Fibroblast of skin of back (primary cell): ENCODE results near the gene HLCS.
A peak's percentile ranks its signal among the peaks of the same experiment; 100 is the strongest.

Experiments
- DNase-seq: peaks from one replicate; pipeline ENCODE4 v3.0.0-alpha.2; 2013

HLCS gene

GRCh38 chr21:36881228-36881627, 85.2 kb downstream of the HLCS start:
- DNase-seq: peak; percentile 92

DNA sequence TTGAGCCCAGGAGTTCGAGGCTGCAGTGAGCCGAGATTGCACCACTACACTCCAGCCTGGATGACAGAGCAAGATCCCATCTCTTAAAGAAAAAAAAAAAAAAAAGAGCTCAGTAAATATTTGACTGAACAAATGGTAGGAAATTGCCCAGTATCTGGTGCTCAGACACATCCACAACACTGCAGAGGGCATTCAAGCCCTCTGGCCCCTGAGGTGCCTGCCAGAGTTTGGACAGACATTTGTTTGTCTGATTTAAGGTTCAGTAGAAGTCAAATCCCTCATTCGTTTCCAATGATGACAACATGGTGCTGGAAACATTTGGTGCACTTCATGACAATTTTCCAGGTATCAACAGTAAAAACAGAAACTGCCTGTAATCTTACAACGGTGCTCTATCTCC, 86.6 kb downstream of the HLCS start:
- no peak for DNase-seq

GRCh38 chr21:36877741-36878140, 88.7 kb downstream of the HLCS start:
- DNase-seq: no peak

- no peak for DNase-seq
Measured at GRCh38 chr21:36874665-36875064, 91.8 kb downstream of the HLCS start.

GRCh38 chr21:36873513-36873912, 93.0 kb downstream of the HLCS start:
- DNase-seq: peak; percentile 51

GRCh38 chr21:36867291-36867905, 99.1 kb downstream of the HLCS start:
- no peak for DNase-seq

- DNase-seq: no peak
Measured at GRCh38 chr21:36866419-36866818, 100.0 kb downstream of the HLCS start.

GRCh38 chr21:36864974-36865373, 101.5 kb downstream of the HLCS start:
- no peak for DNase-seq

GRCh38 chr21:36863260-36863659, 103.2 kb downstream of the HLCS start:
- no peak for DNase-seq

GRCh38 chr21:36861595-36862323, 104.7 kb downstream of the HLCS start:
- DNase-seq: peak; percentile 64

- DNase-seq: peak; percentile 92
Measured at GRCh38 chr21:36860736-36861594, 105.5 kb downstream of the HLCS start.

GRCh38 chr21:36859744-36860501, 106.5 kb downstream of the HLCS start:
- DNase-seq: peak; percentile 74

DNA sequence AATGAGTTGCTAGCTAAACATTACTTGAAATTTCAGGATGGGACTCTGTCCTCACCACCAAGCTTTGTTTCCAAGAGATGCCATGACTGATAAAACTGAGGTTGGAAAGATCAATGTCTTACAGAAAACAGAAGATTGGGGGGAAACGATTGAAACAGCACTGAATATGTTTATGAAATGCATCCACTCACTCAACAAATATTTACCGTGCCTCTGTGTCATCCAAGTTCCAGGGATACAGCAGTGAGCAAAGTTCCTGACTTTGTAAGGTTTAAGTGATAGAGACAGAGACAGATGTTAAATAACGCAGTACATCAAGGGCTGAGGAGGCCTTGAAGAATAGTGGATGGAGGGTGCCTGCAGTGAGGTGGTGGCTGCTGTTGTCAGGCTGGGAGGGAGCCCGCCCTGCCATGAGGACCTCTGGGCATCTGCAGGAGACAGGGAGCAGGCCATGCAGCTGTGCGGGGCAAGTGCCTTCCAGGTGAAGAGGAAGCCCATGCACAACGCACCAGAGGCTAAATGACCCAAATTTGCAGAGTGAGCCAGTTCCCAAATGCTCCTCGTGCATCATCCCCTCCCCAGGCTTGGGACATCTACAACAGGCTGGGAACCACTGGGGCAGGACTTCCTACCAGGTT, 108.0 kb downstream of the HLCS start:
- peak; percentile 44 for DNase-seq

- no peak for DNase-seq
Measured at GRCh38 chr21:36856643-36857042, 109.8 kb downstream of the HLCS start.

DNA sequence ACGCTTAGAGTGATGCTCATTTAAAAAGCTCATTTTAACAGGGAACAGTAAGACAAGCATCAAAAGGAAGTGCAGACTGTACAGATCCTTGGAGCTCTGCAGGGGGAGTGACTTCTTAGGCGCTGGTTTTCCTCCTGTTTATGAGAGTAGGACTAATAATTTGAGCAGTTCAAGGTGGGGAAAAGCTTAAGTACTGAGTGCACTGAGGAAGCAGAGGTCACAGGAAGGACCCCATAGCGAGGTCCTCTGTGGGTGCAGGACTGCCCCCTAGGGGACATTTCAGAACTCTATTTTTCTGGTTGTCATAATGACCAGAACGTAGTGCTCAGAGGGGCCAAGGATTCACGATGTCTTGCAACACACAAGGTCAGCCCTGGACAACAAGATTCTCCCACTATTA, 112.1 kb downstream of the HLCS start:
- DNase-seq: peak; percentile 57

GRCh38 chr21:36852864-36853263, 113.6 kb downstream of the HLCS start:
- no peak for DNase-seq

GRCh38 chr21:36852293-36852692, 114.2 kb downstream of the HLCS start:
- no peak for DNase-seq

- DNase-seq: no peak
Measured at GRCh38 chr21:36851121-36851520, 115.3 kb downstream of the HLCS start.

DNA sequence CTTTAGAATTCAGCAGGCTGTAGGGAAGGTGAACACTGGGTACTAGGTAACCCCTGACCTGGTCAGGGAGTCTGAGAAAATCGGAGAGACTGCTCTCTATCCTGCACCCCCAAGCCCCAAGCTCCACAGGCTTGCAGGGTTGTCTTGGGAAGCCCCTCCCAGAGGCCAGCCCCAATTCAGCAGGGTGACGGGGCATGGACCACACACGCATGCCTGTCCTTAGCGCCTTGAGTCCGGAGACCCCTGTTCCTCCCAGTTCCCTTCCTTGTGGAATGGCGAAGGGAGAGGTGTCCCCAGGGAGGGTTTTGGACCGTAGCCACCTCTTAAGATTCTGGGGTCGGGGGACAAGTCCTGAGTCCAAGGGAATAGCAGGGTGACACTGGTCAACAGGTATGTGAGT, 116.1 kb downstream of the HLCS start:
- DNase-seq: no peak

- no peak for DNase-seq
Measured at GRCh38 chr21:36849461-36850105, 116.9 kb downstream of the HLCS start.

DNA sequence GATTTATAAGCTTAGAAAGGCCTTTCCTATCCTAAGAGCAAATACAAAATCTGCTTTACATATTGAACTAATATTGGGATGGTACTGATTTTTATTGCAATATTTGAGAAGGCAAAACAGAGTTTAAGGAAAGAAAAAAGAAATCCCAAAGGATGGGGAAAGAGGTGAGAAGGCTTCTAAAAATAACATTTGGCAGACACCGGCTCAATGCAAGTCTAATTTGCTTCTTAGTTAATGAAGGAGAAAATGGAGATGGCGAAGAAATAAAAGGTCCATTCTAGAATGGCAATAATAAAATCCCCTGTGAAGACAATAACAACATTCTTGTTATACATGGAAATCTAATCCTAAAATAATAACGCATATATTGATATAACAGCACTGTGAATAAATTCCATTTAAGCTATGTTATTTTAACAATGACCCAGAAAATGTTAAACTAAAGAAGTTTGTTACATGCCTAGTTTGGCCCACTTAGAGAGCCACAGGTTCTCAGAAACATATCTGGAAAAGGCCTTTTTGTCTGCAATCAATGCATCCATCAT, 117.7 kb downstream of the HLCS start:
- no peak for DNase-seq
